CD4-positive, alpha-beta T cell (primary cell): ENCODE data around the gene SERINC1. TPM values are rescaled to one million over a fixed set of nuclear protein-coding genes. Genes with fewer than 3 reads are reported as not detected.

Source experiments
- ATAC-seq: fragments of 200-7000 bp; cut with Tn5 transposase; one replicate; pipeline ENCODE4 v1.10.0; 2022; ENCODE audit warnings: mild to moderate bottlenecking; ENCODE audit not compliant: poor library complexity
- CTCF ChIA-PET: fragments of 350-600 bp; sonication (Branson Sonifier 250); formaldehyde crosslinking; loops from one replicate; lab custom pipeline; 2021; ENCODE audit warnings: antibody characterized with exemption, inconsistent platforms; lab: Charles Lee
- POLR2A ChIA-PET: fragments of 350-600 bp; sonication (Branson Sonifier 250); formaldehyde crosslinking; loops from one replicate; lab custom pipeline; 2021; ENCODE audit warnings: antibody characterized with exemption, inconsistent platforms; lab: Charles Lee
- DNase-seq, 14 experiments: peaks; one replicate each; pipeline ENCODE4 v3.0.0-alpha.2; 2013 to 2020; ENCODE audit warnings: mixed read lengths in 2 of 14
- H3K27ac ChIP-seq, 2 donors: one replicate each; pipeline versions ENCODE4 v1.5.1 to v1.7.0; 2013; ENCODE audit warnings: low read length in 2 of 2, low read depth in 1 of 2, mild to moderate bottlenecking in 1 of 2
- H3K27me3 ChIP-seq, 2 experiments: 1 replicate in 1 of 2; 2 replicates in 1 of 2; pipeline versions ENCODE4 v1.6.1 to v1.7.0; 2013; ENCODE audit warnings: low read length in 2 of 2, control low read depth in 1 of 2, mild to moderate bottlenecking in 1 of 2, moderate library complexity in 1 of 2; ENCODE audit not compliant: insufficient read depth in 2 of 2, control insufficient read depth in 1 of 2
- H3K36me3 ChIP-seq: one replicate; pipeline ENCODE4 v1.6.1; 2013; ENCODE audit warnings: low read length, control low read depth; ENCODE audit not compliant: insufficient read depth
- H3K4me1 ChIP-seq: one replicate; pipeline ENCODE4 v1.6.1; 2013; ENCODE audit warnings: low read length, control low read depth; ENCODE audit not compliant: insufficient read depth
- H3K4me3 ChIP-seq: one replicate; pipeline ENCODE4 v1.5.1; 2013; ENCODE audit warnings: mild to moderate bottlenecking, low read length, moderate library complexity
- H3K9me3 ChIP-seq, 2 experiments: 1 replicate in 1 of 2; 2 replicates in 1 of 2; pipeline versions ENCODE4 v1.6.1 to v1.7.0; 2013; ENCODE audit warnings: low read length in 2 of 2, mild to moderate bottlenecking in 2 of 2, control low read depth in 1 of 2, moderate library complexity in 1 of 2; ENCODE audit not compliant: control insufficient read depth in 1 of 2, insufficient read depth in 1 of 2
- H3K27ac Mint-ChIP-seq: one replicate; pipeline ENCODE4 v1.8.0; 2020; ENCODE audit warnings: mixed read lengths
- H3K27me3 Mint-ChIP-seq: one replicate; pipeline ENCODE4 v1.8.0; 2021; ENCODE audit warnings: mixed read lengths
- H3K36me3 Mint-ChIP-seq: one replicate; pipeline ENCODE4 v1.8.0; 2021; ENCODE audit warnings: low read depth, mixed read lengths
- H3K4me1 Mint-ChIP-seq: one replicate; pipeline ENCODE4 v1.8.0; 2021; ENCODE audit warnings: low read depth, mixed read lengths
- H3K4me3 Mint-ChIP-seq: one replicate; pipeline ENCODE4 v1.8.0; 2020; ENCODE audit warnings: mild to moderate bottlenecking, mixed read lengths
- H3K9me3 Mint-ChIP-seq: one replicate; pipeline ENCODE4 v1.8.0; 2020; ENCODE audit warnings: mixed read lengths
- intact Hi-C, 2 experiments: fragments of 100-400 bp; cut with DNase I in 1 of 2; cut with micrococcal nuclease in 1 of 2; formaldehyde crosslinking; loops; one replicate each; pipeline versions ENCODE4 v1.15.1 to v1.9.0; 2023 to 2025; cut with DNase I, micrococcal nuclease
- total RNA-seq, 174 experiments: library from RNA in 2 of 174; stranded (reverse) in 2 of 174; gene quantifications; one replicate each; pipeline ENCODE4 v1.2.3 and lab custom pipeline; 2021 to 2026
- TF ChIP-seq, protein P1 (sequence below): fragments of 200-600 bp; IDR thresholded peaks from one replicate; pipeline ENCODE4 v1.8.0; 2022; ENCODE audit warnings: antibody characterized with exemption, mild to moderate bottlenecking

SERINC1 gene
- total RNA-seq, 2 experiments from 2014 or later, result 175 to 178 TPM

DNA sequence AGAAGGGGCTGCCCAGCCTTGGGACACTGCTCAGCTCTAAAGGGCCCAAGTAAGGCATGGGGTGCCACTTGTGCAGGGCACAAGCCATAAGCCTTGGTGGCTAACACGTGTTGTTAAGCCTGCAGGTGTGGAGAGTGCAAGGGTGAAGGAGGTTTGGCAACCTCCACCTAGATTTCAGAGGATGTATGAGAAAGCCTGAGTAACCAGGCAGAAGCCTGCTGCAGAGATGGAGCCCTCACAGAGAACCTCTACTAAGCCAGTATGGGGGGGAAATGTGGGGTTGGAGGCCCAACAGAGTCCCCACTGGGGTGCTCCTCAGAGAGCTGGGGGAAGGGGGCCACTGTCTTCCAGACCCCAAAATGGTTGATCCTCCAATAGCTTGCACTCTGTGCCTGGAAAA is 32.6 kb downstream of the SERINC1 start:
- Mint-ChIP-seq H3K27ac (no peak overlapping the region), H3K36me3 (peaks cover 93% of the 10 kb centered on the region), H3K9me3 (peaks cover 12% of the 10 kb centered on the region), H3K27me3 (no peaks in the 10 kb centered on the region), H3K4me1 (peaks cover 12% of the 10 kb centered on the region), H3K4me3 (no peak overlapping the region)
- TF ChIP-seq, protein P1, sequence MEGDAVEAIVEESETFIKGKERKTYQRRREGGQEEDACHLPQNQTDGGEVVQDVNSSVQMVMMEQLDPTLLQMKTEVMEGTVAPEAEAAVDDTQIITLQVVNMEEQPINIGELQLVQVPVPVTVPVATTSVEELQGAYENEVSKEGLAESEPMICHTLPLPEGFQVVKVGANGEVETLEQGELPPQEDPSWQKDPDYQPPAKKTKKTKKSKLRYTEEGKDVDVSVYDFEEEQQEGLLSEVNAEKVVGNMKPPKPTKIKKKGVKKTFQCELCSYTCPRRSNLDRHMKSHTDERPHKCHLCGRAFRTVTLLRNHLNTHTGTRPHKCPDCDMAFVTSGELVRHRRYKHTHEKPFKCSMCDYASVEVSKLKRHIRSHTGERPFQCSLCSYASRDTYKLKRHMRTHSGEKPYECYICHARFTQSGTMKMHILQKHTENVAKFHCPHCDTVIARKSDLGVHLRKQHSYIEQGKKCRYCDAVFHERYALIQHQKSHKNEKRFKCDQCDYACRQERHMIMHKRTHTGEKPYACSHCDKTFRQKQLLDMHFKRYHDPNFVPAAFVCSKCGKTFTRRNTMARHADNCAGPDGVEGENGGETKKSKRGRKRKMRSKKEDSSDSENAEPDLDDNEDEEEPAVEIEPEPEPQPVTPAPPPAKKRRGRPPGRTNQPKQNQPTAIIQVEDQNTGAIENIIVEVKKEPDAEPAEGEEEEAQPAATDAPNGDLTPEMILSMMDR, result no peak
- H3K27ac ChIP-seq, result no peak overlapping the region
- CTCF ChIA-PET, result no interaction called here
- H3K36me3 ChIP-seq, result peaks cover 59% of the 10 kb centered on the region
- H3K9me3 ChIP-seq, result peaks cover 11 to 19% of the 10 kb centered on the region in 2 experiments
- DNase-seq (peak in 1 of 14 experiments; percentile 5), ATAC-seq (no peak)
- H3K4me1 ChIP-seq, result no peaks in the 10 kb centered on the region
- no peak overlapping the region for H3K4me3 ChIP-seq
- POLR2A ChIA-PET, result interaction anchor here (0.7 to 1.1 kb wide), 2 partner anchors 14 to 32 kb away, joined by 3 read pairs; no protein-coding TSS in a partner anchor
- intact Hi-C loops, result no loop called here
- no peaks in the 10 kb centered on the region for H3K27me3 ChIP-seq

DNA sequence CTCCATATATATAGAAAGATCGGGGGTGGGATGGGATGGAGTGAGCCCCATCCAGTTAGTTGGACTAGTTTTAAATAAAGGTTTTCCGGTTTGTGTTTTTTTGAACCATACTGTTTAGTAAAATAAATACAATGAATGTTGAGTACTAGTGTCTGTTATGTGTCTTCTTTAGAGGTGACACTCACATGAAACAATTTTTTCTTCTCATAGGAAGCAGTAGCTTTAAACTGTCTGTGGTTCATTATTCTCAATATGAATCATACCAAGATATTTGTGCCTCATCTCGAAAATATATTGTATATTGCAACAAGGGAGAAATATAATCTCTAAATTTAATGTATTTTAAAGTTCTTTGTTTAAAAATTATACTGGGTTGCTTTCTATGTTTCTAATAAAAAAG is 38.8 kb downstream of the SERINC1 start:
- Histone ChIP-seq H3K27me3 (no peaks in the 10 kb centered on the region), H3K36me3 (peaks cover 55% of the 10 kb centered on the region), H3K27ac (no peak overlapping the region), H3K4me3 (no peak overlapping the region), H3K9me3 (no peaks in the 10 kb centered on the region), H3K4me1 (no peaks in the 10 kb centered on the region)
- no peaks in the 10 kb centered on the region for H3K9me3 Mint-ChIP-seq
- ChIA-PET POLR2A (no interaction called here), CTCF (interaction anchor here (1.6 kb wide), 1 partner anchor 10 kb away, joined by 4 read pairs; no protein-coding TSS in a partner anchor)
- H3K27ac Mint-ChIP-seq, result peak overlapping the region; percentile 74
- peaks cover 87% of the 10 kb centered on the region for H3K36me3 Mint-ChIP-seq
- TF ChIP-seq, protein P1, result no peak
- ATAC-seq (no peak), DNase-seq (no peak)
- intact Hi-C loops, result no loop called here
- no peaks in the 10 kb centered on the region for H3K27me3 Mint-ChIP-seq
- no peak overlapping the region for H3K4me3 Mint-ChIP-seq
- peaks cover 10% of the 10 kb centered on the region for H3K4me1 Mint-ChIP-seq

GRCh38 chr6:122431780-122432179 is 39.8 kb downstream of the SERINC1 start:
- TF ChIP-seq, protein P1, result no peak
- Mint-ChIP-seq H3K9me3 (no peaks in the 10 kb centered on the region), H3K4me1 (peaks cover 10% of the 10 kb centered on the region), H3K4me3 (no peak overlapping the region), H3K27me3 (no peaks in the 10 kb centered on the region), H3K36me3 (peaks cover 85% of the 10 kb centered on the region), H3K27ac (peak overlapping the region; percentile 17)
- Histone ChIP-seq H3K4me1 (no peaks in the 10 kb centered on the region), H3K27me3 (no peaks in the 10 kb centered on the region), H3K36me3 (peaks cover 61% of the 10 kb centered on the region), H3K27ac (no peak overlapping the region), H3K9me3 (no peaks in the 10 kb centered on the region), H3K4me3 (no peak overlapping the region)
- ChIA-PET CTCF (interaction anchor here (1.6 kb wide), 1 partner anchor 11 kb away, joined by 4 read pairs; no protein-coding TSS in a partner anchor), POLR2A (interaction anchor here (0.6 to 1.2 kb wide), 2 partner anchors 8 to 39 kb away, joined by 3 read pairs; partner anchors contain the start of gene SERINC1)
- ATAC-seq (no peak), DNase-seq (no peak)
- intact Hi-C loops, result no loop called here
